K562 (cell line): ENCODE data around the gene WWOX. TPM values are rescaled to one million over a fixed set of nuclear protein-coding genes. Genes with fewer than 3 reads are reported as not detected.

Source experiments
- GTF2A2 ChIP-seq: IDR thresholded peaks from 2 replicates; pipeline ENCODE4 v1.6.1; 2016; ENCODE audit warnings: mild to moderate bottlenecking, missing genetic modification characterization, missing compliant biosample characterization
- MIER1 ChIP-seq: fragments of 450-650 bp; IDR thresholded peaks from 2 replicates; pipeline ENCODE4 v1.6.1; 2016; ENCODE audit warnings: antibody characterized with exemption, mild to moderate bottlenecking, low read depth
- NEUROD1 ChIP-seq: fragments of 150-350 bp; IDR thresholded peaks from 2 replicates; pipeline ENCODE4 v1.6.1; 2014; ENCODE audit warnings: borderline replicate concordance, low read length, low read depth; ENCODE audit not compliant: partially characterized antibody
- RERE ChIP-seq: sonication (generic); formaldehyde crosslinking; IDR thresholded peaks from 2 replicates; pipeline ENCODE4 v1.8.0; 2023; ENCODE audit warnings: missing genetic modification reagents, mild to moderate bottlenecking, borderline replicate concordance
- TAF7 ChIP-seq: fragments of 450-650 bp; IDR thresholded peaks from 2 replicates; pipeline ENCODE4 v1.6.1; 2016; ENCODE audit warnings: missing genetic modification characterization, missing compliant biosample characterization
- ZBTB11 ChIP-seq, 3 experiments: fragments of 200-800 bp in 1 of 3; fragments of 250-450 bp in 1 of 3; fragments of 450-650 bp in 1 of 3; sonication (Bioruptor Pico) in 1 of 3; sonication (Bioruptor generic) in 1 of 3; formaldehyde crosslinking in 1 of 3; IDR thresholded peaks; 2 replicates each; pipeline versions ENCODE4 v1.6.1 to v1.8.0; 2016 to 2022; ENCODE audit warnings: mild to moderate bottlenecking in 2 of 3, missing genetic modification characterization in 2 of 3, missing compliant biosample characterization in 1 of 3, moderate library complexity in 1 of 3
- polyA plus RNA-seq, 8 experiments: library from polyadenylated mRNA; depleted of rRNA in 4 of 8; stranded (reverse) in 5 of 8; unstranded in 3 of 8; fragments of >200 nt; fragmentation: Nextera tagmentation in 2 of 8; fragmentation: Illumina TruSeq in 1 of 8; extraction: Ambion mirVana in 2 of 8; extraction: Trizol in 1 of 8; gene quantifications; 2 replicates each; pipeline versions ENCODE4 v1.2.1 to v1.2.3, GENCODE V29; 2011 to 2014; ENCODE audit warnings: inconsistent platforms in 1 of 8, missing spikeins in 1 of 8
- total RNA-seq, 7 experiments: library from RNA; depleted of rRNA in 6 of 7; stranded (reverse); fragments of >200 nt in 6 of 7; fragmentation: Illumina TruSeq in 2 of 7; extraction: Trizol in 2 of 7; gene quantifications; 2 replicates each; pipeline versions ENCODE4 v1.2.1 to v1.2.3, GENCODE V29; 2011 to 2021; ENCODE audit warnings: low replicate concordance in 1 of 7

The WWOX gene
- total and polyA plus RNA-seq, 9 of the 15 experiments (the other 6 are each of a cell fraction or from before 2014, with no cell fraction given) = 1.6 to 22.7 (median 8.1) TPM

- TF ChIP-seq RERE (CRISPR knock-in tag) (no peak), ZBTB11 (CRISPR knock-in tag; IDR thresholded peaks at IDR 0.05) (no peak), TAF7 (tag) (no peak), MIER1 (no peak), GTF2A2 (tag) (no peak), NEUROD1 (no peak)
Measured at GRCh38 chr16:78597809-78598570, 498.5 kb downstream of the WWOX start (continued).
